ENCODE data around the gene ATMIN. TPM values are rescaled to one million over a fixed set of nuclear protein-coding genes. Genes with fewer than 3 reads are reported as not detected.

The ATMIN gene, protein sequence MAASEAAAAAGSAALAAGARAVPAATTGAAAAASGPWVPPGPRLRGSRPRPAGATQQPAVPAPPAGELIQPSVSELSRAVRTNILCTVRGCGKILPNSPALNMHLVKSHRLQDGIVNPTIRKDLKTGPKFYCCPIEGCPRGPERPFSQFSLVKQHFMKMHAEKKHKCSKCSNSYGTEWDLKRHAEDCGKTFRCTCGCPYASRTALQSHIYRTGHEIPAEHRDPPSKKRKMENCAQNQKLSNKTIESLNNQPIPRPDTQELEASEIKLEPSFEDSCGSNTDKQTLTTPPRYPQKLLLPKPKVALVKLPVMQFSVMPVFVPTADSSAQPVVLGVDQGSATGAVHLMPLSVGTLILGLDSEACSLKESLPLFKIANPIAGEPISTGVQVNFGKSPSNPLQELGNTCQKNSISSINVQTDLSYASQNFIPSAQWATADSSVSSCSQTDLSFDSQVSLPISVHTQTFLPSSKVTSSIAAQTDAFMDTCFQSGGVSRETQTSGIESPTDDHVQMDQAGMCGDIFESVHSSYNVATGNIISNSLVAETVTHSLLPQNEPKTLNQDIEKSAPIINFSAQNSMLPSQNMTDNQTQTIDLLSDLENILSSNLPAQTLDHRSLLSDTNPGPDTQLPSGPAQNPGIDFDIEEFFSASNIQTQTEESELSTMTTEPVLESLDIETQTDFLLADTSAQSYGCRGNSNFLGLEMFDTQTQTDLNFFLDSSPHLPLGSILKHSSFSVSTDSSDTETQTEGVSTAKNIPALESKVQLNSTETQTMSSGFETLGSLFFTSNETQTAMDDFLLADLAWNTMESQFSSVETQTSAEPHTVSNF
- total RNA-seq = 10 to 100 TPM; 41.3 to 48.9 TPM

DNA sequence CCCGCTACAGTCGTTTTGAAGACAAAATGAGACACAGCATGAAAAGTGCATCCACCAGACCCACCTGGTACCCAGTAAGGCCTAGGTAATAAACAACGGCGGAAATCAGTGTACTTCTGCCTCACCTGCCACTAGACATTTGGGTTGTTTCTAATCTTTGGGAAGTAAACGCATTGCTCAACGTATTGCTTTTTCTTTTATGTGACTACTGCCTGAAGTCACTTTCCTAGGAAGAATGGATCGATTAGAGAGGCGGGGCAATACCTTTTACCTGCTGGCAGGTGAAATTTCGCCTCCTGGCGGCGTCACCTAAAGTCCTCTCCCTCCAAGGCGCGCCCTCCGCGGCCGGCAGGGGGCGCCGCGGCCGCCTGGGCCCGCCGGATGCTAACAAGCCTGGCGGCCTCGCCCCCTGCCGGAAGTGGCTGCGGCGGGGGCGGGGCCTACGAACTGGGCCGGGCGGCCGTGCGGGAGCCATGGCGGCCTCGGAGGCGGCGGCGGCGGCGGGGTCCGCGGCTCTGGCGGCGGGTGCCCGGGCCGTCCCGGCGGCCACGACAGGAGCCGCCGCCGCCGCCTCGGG lies at the start of gene ATMIN:
ATMIN (plus strand) TSS at position 445 of the 577 bp plus-strand sequence; CDS start at position 474, 29 bp downstream.

DNA sequence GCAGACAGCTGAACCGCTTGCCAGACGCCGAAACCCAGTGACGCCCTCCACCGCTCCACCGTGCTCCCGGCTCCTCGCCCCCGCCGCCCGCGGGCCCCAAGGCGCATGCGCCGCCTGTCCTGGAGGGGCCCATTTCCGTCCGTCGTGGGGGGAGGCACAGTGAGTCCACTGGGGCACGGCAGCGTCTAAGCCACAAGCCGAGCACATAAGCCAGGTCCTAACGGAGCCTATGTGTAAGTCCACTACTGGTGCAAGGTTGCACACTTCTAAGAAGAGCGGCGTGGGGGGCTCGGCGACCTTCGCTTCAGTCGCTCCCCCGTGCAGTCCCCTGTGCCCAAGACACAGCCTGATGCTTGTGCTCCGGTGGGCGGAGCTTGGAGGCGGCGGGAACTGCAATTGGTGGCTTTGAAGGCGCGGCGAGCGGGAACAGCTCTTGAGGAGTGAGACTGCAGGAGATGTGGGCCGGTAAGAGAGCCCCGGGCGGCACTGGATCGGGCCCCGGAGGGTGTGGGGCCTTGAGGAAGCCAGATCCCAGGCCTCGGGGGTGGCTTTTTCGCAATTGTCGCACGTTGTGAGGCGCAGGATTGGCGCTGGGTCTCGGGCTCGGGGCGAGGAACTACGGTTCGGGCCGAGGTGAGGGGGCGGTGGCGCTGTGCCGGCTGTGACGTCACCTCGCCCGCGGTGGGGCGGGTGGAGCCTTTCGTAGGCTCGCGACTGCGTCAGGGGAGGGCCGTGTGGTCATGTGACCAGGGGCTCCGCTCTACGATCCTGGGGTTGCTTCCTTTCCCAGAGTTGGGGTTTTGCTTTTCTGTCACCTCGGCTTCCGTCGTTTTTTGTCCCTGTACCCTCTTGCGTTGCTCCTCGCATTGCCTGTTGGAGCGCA lies 28.6 kb upstream of the ATMIN start, which contains the start of the genes CENPN and CMC2:
CENPN (plus strand) TSS at position 402 of the 883 bp plus-strand sequence. CDS start 4,726 bp downstream, outside the sequence.
CMC2 (minus strand) TSS at position 73 of the 883 bp plus-strand sequence. CDS start 9,491 bp downstream, outside the sequence.

DNA sequence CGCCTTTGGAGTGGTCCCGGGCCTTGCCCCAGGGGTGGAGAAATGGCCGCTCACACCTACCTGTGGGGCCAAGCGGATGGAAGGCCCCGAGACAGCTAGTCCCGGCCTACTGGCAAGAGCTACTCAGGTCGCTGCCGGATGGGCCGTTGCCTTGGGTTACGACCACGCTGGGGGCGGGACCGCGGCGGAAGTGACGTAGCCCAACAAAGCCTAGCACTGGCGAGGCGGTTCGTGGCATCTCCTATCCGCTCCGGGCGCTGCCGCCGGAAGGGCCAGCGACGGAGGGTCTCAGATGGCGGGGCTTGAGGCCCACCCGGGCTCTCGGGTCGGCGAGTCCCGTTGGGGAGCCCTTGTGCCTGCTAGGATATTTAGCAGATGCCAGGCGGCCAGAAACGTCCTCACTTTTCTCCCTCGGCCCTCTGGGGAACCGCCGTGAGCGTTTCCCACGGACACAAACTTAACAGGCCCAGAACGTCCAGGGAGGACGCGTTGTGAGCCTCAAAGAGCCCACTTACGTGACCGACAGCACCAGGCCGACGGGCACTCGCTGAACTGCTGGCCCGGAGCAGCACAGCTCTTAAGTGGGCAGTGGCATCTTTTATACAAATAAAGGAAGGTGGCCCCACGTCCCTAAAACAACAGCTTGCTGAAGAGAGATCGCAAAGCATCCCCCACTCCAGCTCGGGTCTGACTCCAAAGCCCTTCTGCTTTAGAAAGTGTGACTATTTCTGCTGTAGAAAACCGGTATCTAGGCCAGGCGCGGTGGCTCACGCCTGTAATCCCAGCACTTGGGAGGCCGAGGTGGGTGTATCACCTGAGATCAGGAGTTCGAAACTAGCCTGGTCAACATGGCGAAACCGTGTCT lies 41.7 kb downstream of the ATMIN start, which contains the start of gene C16orf46:
C16orf46 (minus strand) TSS at position 163 of the 865 bp plus-strand sequence. CDS start 13,283 bp downstream, outside the sequence.

DNA sequence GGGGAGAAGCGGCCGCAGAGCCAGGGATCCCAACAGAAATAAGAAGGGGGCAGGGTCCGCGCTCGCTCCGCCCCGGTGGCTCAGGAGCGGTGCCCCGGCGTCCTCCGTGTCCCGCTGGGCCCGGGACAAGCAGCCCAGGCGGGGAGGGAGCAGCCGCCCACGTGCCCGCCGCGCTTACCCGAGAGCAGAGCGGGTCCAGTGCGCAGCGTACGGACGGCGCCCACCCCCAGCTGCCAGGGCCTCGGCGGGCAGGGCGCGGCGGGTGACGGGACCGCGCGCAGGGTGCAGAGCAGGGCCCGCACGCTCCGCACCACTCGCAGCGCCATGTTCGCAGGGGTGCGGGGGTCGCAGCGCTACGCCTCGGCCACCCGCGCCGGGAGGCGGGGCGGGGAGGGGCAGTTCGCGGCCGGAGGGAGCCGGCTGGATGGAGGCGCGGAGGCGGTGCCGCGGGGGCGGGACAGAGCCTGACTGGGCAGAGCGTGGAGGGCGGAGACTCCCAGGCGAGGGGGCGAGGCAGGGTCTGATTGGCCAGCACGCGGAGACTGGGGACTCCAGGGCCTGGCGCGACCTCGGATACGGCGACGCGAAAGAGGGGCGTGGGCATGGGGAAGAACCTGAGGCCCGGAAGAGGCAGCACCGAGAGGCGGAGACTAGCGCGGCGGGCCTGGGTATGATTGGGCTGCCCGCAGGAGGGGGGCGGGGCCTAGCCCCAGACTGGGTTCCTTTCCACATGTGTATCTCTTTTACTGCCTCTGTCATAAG lies 60.5 kb downstream of the ATMIN start, which contains the start of gene GCSH:
GCSH (minus strand) TSS at position 443 of the 762 bp plus-strand sequence; CDS start at position 326, 117 bp downstream.

Small RNA genes lying within 50 kb of the gene (small RNA-seq; reads per million reads assigned to genes)
- 0 reads per million in 2 donors for gene AC092718.3

Other genes starting within 250 kb of the ATMIN start
- gene CDYL2, start 231.2 kb upstream of the ATMIN start, total RNA-seq = 1 to 10 TPM; 2.7 to 2.8 TPM
- gene CMC2, start 29.0 kb upstream of the ATMIN start, total RNA-seq = 10 to 100 TPM; 52.7 to 80.9 TPM
- 100 to 1,000 TPM in 1 of 2 donors, 10 to 100 TPM in 1; 60.6 to 105 TPM for gene CENPN, start 28.6 kb upstream of the ATMIN start, total RNA-seq
- under 1 TPM; 0.33 to 0.34 TPM for gene C16orf46, start 41.4 kb downstream of the ATMIN start, total RNA-seq
- gene GCSH, start 60.6 kb downstream of the ATMIN start, total RNA-seq = 10 to 100 TPM; 18.2 to 35.3 TPM
- gene BCO1, start 202.8 kb downstream of the ATMIN start, total RNA-seq = 1 to 10 TPM; 2.0 to 2.8 TPM

Data from melanocyte of skin (primary cell).